ENCODE data around the gene ODAD2. TPM values are rescaled to one million over a fixed set of nuclear protein-coding genes. Genes with fewer than 3 reads are reported as not detected.

Gene ODAD2
- total and polyA plus RNA-seq, 2 donors from 2014 or later: 0.28 to 0.44 TPM

DNA sequence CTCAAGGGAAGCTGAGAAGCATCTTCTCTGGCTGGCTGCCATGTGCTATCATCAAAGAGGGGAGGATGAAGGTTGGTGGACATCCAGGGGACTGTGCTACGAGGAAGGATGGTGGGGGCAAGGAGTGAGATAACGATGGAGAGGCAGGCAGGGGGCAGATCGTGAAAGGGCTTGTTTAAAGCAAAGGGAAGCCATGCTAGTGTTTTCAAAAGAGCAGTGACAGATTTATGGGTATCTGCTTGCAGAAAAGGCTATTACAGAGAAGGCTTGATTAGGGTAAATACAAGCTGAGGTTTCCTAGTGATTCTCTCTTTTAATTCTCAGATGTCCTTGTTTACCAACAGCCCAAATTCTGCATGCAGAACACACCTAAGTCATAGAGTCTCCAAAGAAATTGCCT, 164.4 kb downstream of the ODAD2 start:
- no peaks in the 10 kb centered on the region for H3K27me3 ChIP-seq (ENCODE audit: control insufficient read depth, insufficient read depth, low read length)
- H3K27ac ChIP-seq (ENCODE audit: low read depth in 2 of 2, low read length in 2 of 2): no peak overlapping the region
- no peaks in the 10 kb centered on the region for H3K36me3 ChIP-seq (ENCODE audit: control insufficient read depth in 2 of 3, insufficient read depth in 3 of 3, low read length in 3 of 3)
- intact Hi-C loops (cut with DNase I): no loop called here
- TF ChIP-seq, protein P1, sequence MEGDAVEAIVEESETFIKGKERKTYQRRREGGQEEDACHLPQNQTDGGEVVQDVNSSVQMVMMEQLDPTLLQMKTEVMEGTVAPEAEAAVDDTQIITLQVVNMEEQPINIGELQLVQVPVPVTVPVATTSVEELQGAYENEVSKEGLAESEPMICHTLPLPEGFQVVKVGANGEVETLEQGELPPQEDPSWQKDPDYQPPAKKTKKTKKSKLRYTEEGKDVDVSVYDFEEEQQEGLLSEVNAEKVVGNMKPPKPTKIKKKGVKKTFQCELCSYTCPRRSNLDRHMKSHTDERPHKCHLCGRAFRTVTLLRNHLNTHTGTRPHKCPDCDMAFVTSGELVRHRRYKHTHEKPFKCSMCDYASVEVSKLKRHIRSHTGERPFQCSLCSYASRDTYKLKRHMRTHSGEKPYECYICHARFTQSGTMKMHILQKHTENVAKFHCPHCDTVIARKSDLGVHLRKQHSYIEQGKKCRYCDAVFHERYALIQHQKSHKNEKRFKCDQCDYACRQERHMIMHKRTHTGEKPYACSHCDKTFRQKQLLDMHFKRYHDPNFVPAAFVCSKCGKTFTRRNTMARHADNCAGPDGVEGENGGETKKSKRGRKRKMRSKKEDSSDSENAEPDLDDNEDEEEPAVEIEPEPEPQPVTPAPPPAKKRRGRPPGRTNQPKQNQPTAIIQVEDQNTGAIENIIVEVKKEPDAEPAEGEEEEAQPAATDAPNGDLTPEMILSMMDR (IDR thresholded peaks at IDR 0.05; ENCODE audit: borderline replicate concordance, extremely low read depth, insufficient read depth): no peak
- DNase-seq (no peak), FAIRE-seq (no peak)
- no peak overlapping the region for H3K9ac ChIP-seq (ENCODE audit: low read length in 3 of 3)
- no peak overlapping the region for H3K4me3 ChIP-seq (ENCODE audit: low read length in 3 of 3)
- H3K4me1 ChIP-seq (ENCODE audit: control insufficient read depth in 2 of 3, insufficient read depth in 2 of 3, low read depth in 1 of 3, low read length in 3 of 3): no peaks in the 10 kb centered on the region
- H3K9me3 ChIP-seq (ENCODE audit: control insufficient read depth in 2 of 3, insufficient read depth in 1 of 3, low read length in 3 of 3): no peaks in the 10 kb centered on the region

GRCh38 chr10:27833792-27834191, 165.1 kb downstream of the ODAD2 start:
- H3K4me1 ChIP-seq (ENCODE audit: control insufficient read depth in 2 of 3, insufficient read depth in 2 of 3, low read depth in 1 of 3, low read length in 3 of 3): no peaks in the 10 kb centered on the region
- H3K4me3 ChIP-seq (ENCODE audit: low read length in 3 of 3): no peak overlapping the region
- FAIRE-seq (no peak), DNase-seq (no peak)
- H3K27me3 ChIP-seq (ENCODE audit: control insufficient read depth, insufficient read depth, low read length): no peaks in the 10 kb centered on the region
- TF ChIP-seq, protein P1 (IDR thresholded peaks at IDR 0.05; ENCODE audit: borderline replicate concordance, extremely low read depth, insufficient read depth): no peak
- H3K27ac ChIP-seq (ENCODE audit: low read depth in 2 of 2, low read length in 2 of 2): no peak overlapping the region
- intact Hi-C loops (cut with DNase I): no loop called here
- no peaks in the 10 kb centered on the region for H3K9me3 ChIP-seq (ENCODE audit: control insufficient read depth in 2 of 3, insufficient read depth in 1 of 3, low read length in 3 of 3)
- no peaks in the 10 kb centered on the region for H3K36me3 ChIP-seq (ENCODE audit: control insufficient read depth in 2 of 3, insufficient read depth in 3 of 3, low read length in 3 of 3)
- H3K9ac ChIP-seq (ENCODE audit: low read length in 3 of 3): no peak overlapping the region

DNA sequence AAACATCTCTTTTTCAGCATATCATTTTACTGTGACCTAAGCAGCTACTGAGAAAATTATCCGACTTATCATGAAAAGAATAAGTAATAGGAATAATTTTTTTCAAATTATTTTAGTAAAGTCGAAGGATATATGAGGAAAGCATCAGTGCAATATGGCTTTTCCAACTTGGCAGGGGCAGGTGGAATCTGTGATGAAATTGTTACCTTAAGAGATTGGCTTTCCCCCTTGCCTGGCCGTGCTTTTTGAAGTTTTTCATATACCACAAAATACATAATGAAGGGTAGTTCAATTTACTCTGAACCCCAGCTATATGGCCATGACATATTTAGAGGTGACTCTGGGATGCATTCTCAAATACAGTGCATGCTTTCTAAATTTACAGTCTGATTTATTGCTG, 166.1 kb downstream of the ODAD2 start:
- no peak for FAIRE-seq

More for the DNA sequence above, 166.1 kb downstream of the ODAD2 start:
- TF ChIP-seq, protein P1 (IDR thresholded peaks at IDR 0.05; ENCODE audit: borderline replicate concordance, extremely low read depth, insufficient read depth): no peak
- Histone ChIP-seq H3K4me3 (ENCODE audit: low read length in 3 of 3) (no peak overlapping the region), H3K9ac (ENCODE audit: low read length in 3 of 3) (no peak overlapping the region), H3K27ac (ENCODE audit: low read depth in 2 of 2, low read length in 2 of 2) (no peak overlapping the region), H3K36me3 (ENCODE audit: control insufficient read depth in 2 of 3, insufficient read depth in 3 of 3, low read length in 3 of 3) (no peaks in the 10 kb centered on the region), H3K9me3 (ENCODE audit: control insufficient read depth in 2 of 3, insufficient read depth in 1 of 3, low read length in 3 of 3) (no peaks in the 10 kb centered on the region), H3K27me3 (ENCODE audit: control insufficient read depth, insufficient read depth, low read length) (no peaks in the 10 kb centered on the region), H3K4me1 (ENCODE audit: control insufficient read depth in 2 of 3, insufficient read depth in 2 of 3, low read depth in 1 of 3, low read length in 3 of 3) (no peaks in the 10 kb centered on the region)
- DNase-seq: no peak
- intact Hi-C loops (cut with DNase I): no loop called here

Measured in kidney (tissue), 14 donors.